KMS-11 (cell line): ENCODE data around the gene GPR32.
"Not testable (repeated sequence)": the region's sequence is repeated elsewhere in the genome, so short reads cannot be mapped to it uniquely, and the experiment has no call there.

Source experiments
- H2AFZ ChIP-seq: fragments of 200-600 bp; sonication (generic); 2 replicates; pipeline ENCODE4 v1.6.1; 2016; ENCODE audit warnings: antibody characterized with exemption, mixed run types, low read depth
- H3K27ac ChIP-seq: fragments of 200-600 bp; sonication (generic); 2 replicates; pipeline ENCODE4 v1.6.1; 2016; ENCODE audit warnings: mild to moderate bottlenecking, mixed run types
- H3K27me3 ChIP-seq: fragments of 200-600 bp; sonication (generic); 2 replicates; pipeline ENCODE4 v1.6.1; 2017; ENCODE audit warnings: mild to moderate bottlenecking, low read depth, mixed run types, moderate library complexity; ENCODE audit not compliant: insufficient read depth
- H3K36me3 ChIP-seq: fragments of 200-600 bp; sonication (generic); 2 replicates; pipeline ENCODE4 v1.6.1; 2017; ENCODE audit warnings: mild to moderate bottlenecking, mixed run types; ENCODE audit not compliant: insufficient read depth
- H3K4me1 ChIP-seq: fragments of 200-600 bp; sonication (generic); 2 replicates; pipeline ENCODE4 v1.6.1; 2016; ENCODE audit warnings: mild to moderate bottlenecking, low read depth, mixed run types; ENCODE audit not compliant: poor library complexity, severe bottlenecking
- H3K4me2 ChIP-seq: fragments of 200-600 bp; sonication (generic); 2 replicates; pipeline ENCODE4 v1.7.0; 2016; ENCODE audit warnings: mild to moderate bottlenecking, mixed run types
- H3K4me3 ChIP-seq: fragments of 200-600 bp; sonication (generic); IDR thresholded peaks from 2 replicates; pipeline ENCODE4 v1.6.1; 2017; ENCODE audit warnings: low read depth, low read length, mixed read lengths; ENCODE audit not compliant: insufficient read depth
- H3K79me2 ChIP-seq: fragments of 200-600 bp; sonication (generic); 2 replicates; pipeline ENCODE4 v1.6.1; 2016; ENCODE audit warnings: low read depth, mixed run types; ENCODE audit not compliant: insufficient read depth
- H3K9ac ChIP-seq: fragments of 200-600 bp; sonication (generic); 2 replicates; pipeline ENCODE4 v1.6.1; 2016; ENCODE audit warnings: mild to moderate bottlenecking, mixed run types
- H4K20me1 ChIP-seq: fragments of 200-600 bp; sonication (generic); 2 replicates; pipeline ENCODE4 v1.6.1; 2016; ENCODE audit warnings: mild to moderate bottlenecking, mixed run types; ENCODE audit not compliant: insufficient read depth
- CTCF ChIP-seq: fragments of 200-600 bp; sonication (generic); conservative IDR thresholded peaks from 2 replicates; pipeline ENCODE4 v1.6.1; 2017; ENCODE audit warnings: low read depth, mild to moderate bottlenecking, antibody characterized with exemption, low read length, moderate library complexity, mixed read lengths

Gene GPR32

GRCh38 chr19:50801107-50801506 is 30.8 kb downstream of the GPR32 start:
- no peak overlapping the region for H3K27ac ChIP-seq
- H3K9ac ChIP-seq: no peak overlapping the region
- peaks cover 48% of the 10 kb centered on the region for H3K4me1 ChIP-seq
- H3K4me2 ChIP-seq: no peak overlapping the region; the same call in 1 of the 2 replicates
- no peak overlapping the region for H2AFZ ChIP-seq
- H3K4me3 ChIP-seq: no peak overlapping the region
- no peaks in the 10 kb centered on the region for H3K27me3 ChIP-seq
- no peak for TF ChIP-seq CTCF
- peaks cover 14% of the 10 kb centered on the region; the same call in 1 of the 2 replicates for H3K36me3 ChIP-seq
- H4K20me1 ChIP-seq: peaks cover 28% of the 10 kb centered on the region; the same call in 1 of the 2 replicates
- peaks cover 47% of the 10 kb centered on the region for H3K79me2 ChIP-seq

- Histone ChIP-seq H3K79me2 (peaks cover 47% of the 10 kb centered on the region), H3K27me3 (no peaks in the 10 kb centered on the region)
These were observed 33.6 kb downstream of the GPR32 start for GRCh38 chr19:50803633-50804419.

GRCh38 chr19:50804420-50805272 is 34.4 kb downstream of the GPR32 start:
- Histone ChIP-seq H3K36me3 (peaks cover 12% of the 10 kb centered on the region; the same call in 1 of the 2 replicates), H3K4me1 (peaks cover 23% of the 10 kb centered on the region), H4K20me1 (peaks cover 17% of the 10 kb centered on the region; the same call in 1 of the 2 replicates), H3K27ac (peak overlapping the region; percentile 98), H2AFZ (peak overlapping the region; percentile 62), H3K27me3 (no peaks in the 10 kb centered on the region; the same call in 1 of the 2 replicates), H3K79me2 (peaks cover 46% of the 10 kb centered on the region), H3K4me2 (peak overlapping the region; percentile 50; the same call in 1 of the 2 replicates), H3K4me3 (no peak overlapping the region), H3K9ac (peak overlapping the region; percentile 99)
- TF ChIP-seq CTCF: no peak

More at GRCh38 chr19:50803633-50804419, 33.6 kb downstream of the GPR32 start:
- peaks cover 17% of the 10 kb centered on the region; the same call in 1 of the 2 replicates for H4K20me1 ChIP-seq
- H3K9ac ChIP-seq: peak overlapping the region; percentile 99
- H3K4me2 ChIP-seq: peak overlapping the region; percentile 99
- TF ChIP-seq CTCF: no peak
- peak overlapping the region; percentile 62 for H2AFZ ChIP-seq
- H3K27ac ChIP-seq: peak overlapping the region; percentile 98
- peaks cover 12% of the 10 kb centered on the region; the same call in 1 of the 2 replicates for H3K36me3 ChIP-seq
- no peak overlapping the region for H3K4me3 ChIP-seq
- H3K4me1 ChIP-seq: peaks cover 31% of the 10 kb centered on the region

GRCh38 chr19:50808856-50809255 is 38.6 kb downstream of the GPR32 start:
- TF ChIP-seq CTCF: no peak
- Histone ChIP-seq H3K36me3 (no peaks in the 10 kb centered on the region), H3K4me3 (no peak overlapping the region), H3K79me2 (peaks cover 7% of the 10 kb centered on the region), H3K4me2 (no peak overlapping the region), H3K27ac (no peak overlapping the region), H3K9ac (no peak overlapping the region), H2AFZ (no peak overlapping the region), H3K27me3 (peaks cover 6% of the 10 kb centered on the region; the same call in 1 of the 2 replicates), H4K20me1 (no peaks in the 10 kb centered on the region), H3K4me1 (peaks cover 5% of the 10 kb centered on the region)

- not testable (repeated sequence) for H4K20me1 ChIP-seq, H2AFZ ChIP-seq, H3K27me3 ChIP-seq, H3K4me1 ChIP-seq, H3K4me2 ChIP-seq, H3K4me3 ChIP-seq, H3K79me2 ChIP-seq, H3K9ac ChIP-seq, H3K27ac ChIP-seq, H3K36me3 ChIP-seq
These were observed 41.5 kb downstream of the GPR32 start for GRCh38 chr19:50811622-50812238.
